HEK293T (cell line): ENCODE results near the gene PAK6.

ENCODE experiments used
- ARNT ChIP-seq: fragments of 450-650 bp; IDR thresholded peaks from 2 replicates; pipeline ENCODE4 v1.6.1; 2017; ENCODE audit warnings: mild to moderate bottlenecking
- BHLHE40 ChIP-seq: fragments of 450-650 bp; IDR thresholded peaks from 2 replicates; pipeline ENCODE4 v1.6.1; 2016; ENCODE audit warnings: mild to moderate bottlenecking, moderate library complexity, borderline replicate concordance
- ELF4 ChIP-seq: fragments of 450-650 bp; IDR thresholded peaks from 2 replicates; pipeline ENCODE4 v1.6.1; 2017; ENCODE audit warnings: antibody characterized with exemption
- FOXA1 ChIP-seq: fragments of 450-650 bp; IDR thresholded peaks from 2 replicates; pipeline ENCODE4 v1.6.1; 2016; ENCODE audit warnings: mild to moderate bottlenecking
- FOXM1 ChIP-seq: fragments of 450-650 bp; IDR thresholded peaks from 2 replicates; pipeline ENCODE4 v1.6.1; 2017; ENCODE audit warnings: mild to moderate bottlenecking, borderline replicate concordance
- LEF1 ChIP-seq: fragments of 450-650 bp; IDR thresholded peaks from 2 replicates; pipeline ENCODE4 v1.6.1; 2017; ENCODE audit warnings: mild to moderate bottlenecking, borderline replicate concordance
- SUZ12 ChIP-seq: fragments of 450-650 bp; IDR thresholded peaks from 2 replicates; pipeline ENCODE4 v1.6.1; 2016; ENCODE audit warnings: mild to moderate bottlenecking
- ZNF384 ChIP-seq: fragments of 450-650 bp; IDR thresholded peaks from 2 replicates; pipeline ENCODE4 v1.6.1; 2016
- TF ChIP-seq, protein P1 (sequence below): fragments of 450-650 bp; IDR thresholded peaks from 2 replicates; pipeline ENCODE4 v1.6.1; 2016

DNA sequence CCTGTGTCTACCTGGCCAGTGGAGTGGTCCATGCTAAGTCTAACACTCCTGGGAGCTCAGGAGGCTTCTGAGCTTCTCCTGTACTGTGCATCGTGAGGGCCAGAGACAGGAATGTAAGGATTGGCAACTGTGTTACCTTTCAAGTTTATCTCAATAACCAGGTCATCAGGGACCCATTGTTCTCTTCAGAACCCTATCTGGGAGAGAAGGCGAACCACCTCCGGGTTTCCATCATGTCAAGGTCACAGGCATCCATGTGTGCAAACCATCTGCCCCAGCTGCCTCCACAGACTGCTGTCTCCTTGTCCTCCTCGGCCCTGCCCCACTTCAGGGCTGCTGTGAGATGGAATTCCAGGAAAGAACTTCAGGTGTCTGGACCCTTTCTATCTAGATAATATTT lies 38.1 kb downstream of the PAK6 start:
- TF ChIP-seq SUZ12, result no peak
- no peak for TF ChIP-seq BHLHE40
- no peak for TF ChIP-seq ELF4
- TF ChIP-seq LEF1, result no peak
- no peak for TF ChIP-seq FOXM1
- no peak for TF ChIP-seq ARNT
- TF ChIP-seq, protein P1, sequence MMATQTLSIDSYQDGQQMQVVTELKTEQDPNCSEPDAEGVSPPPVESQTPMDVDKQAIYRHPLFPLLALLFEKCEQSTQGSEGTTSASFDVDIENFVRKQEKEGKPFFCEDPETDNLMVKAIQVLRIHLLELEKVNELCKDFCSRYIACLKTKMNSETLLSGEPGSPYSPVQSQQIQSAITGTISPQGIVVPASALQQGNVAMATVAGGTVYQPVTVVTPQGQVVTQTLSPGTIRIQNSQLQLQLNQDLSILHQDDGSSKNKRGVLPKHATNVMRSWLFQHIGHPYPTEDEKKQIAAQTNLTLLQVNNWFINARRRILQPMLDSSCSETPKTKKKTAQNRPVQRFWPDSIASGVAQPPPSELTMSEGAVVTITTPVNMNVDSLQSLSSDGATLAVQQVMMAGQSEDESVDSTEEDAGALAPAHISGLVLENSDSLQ, result no peak
- TF ChIP-seq ZNF384, result no peak
- TF ChIP-seq FOXA1, result no peak
